ENCODE results near the gene TTLL5.
"Not testable (repeated sequence)": the region's sequence is repeated elsewhere in the genome, so short reads cannot be mapped to it uniquely, and the experiment has no call there.

The TTLL5 gene

DNA sequence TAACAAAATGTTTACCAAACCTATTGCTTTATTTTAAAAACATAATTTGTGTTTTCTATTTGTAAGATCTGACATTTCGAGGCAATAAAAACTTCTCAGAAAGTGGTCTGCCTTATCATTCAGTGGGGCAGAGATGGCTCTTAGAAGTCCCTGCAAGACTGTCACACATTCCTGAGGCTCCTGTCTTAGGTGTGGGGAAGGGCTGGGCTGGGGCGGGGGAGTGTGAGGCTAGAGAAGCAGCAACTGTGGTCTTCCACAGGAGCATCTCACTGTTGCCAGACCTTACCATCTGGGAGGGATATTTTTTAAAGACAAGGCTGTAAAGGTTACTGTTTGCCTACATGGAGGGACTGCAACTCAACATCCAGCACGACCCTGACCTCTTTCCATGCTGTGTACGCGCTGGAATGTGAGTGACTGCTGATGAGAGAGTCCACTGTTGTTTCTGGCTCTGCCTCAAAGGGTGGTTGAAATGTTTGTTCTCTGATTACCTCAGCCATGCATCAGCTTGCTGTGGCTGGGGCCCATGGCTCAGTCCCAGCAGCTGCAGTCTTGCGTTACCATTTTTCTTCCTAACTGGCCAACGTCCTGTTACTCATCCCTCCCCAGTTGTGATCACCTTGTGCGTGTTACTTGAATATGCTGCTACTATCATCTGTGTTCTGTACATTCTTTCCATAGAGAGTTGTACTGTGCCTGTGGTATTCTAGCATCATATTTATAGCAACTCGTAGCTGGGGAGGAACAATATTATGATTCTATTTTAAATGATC is 12.8 kb upstream of the TTLL5 start:
- DNase-seq = peak in 4 of 58 donors; percentile 1 to 11 (median 2)

DNA sequence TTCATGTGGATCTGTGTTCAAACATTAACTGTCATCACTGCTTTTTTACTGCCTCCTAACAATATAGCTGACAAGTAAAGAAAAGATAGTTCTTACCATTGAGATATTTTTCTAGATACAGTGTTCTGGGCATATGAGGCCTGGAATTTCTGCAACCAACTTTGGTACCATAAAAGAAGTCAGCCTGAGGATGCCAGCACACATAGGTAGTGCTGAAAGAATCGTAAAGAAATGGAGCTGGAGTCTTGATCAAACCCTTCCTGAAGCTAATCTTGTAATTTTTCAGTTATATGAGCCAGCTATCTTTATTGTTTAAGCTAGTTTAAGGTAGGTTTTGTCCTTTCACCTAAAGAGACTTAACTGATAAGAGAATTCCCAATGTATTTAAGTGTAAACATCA is 11.7 kb upstream of the TTLL5 start:
- no peak for DNase-seq

DNA sequence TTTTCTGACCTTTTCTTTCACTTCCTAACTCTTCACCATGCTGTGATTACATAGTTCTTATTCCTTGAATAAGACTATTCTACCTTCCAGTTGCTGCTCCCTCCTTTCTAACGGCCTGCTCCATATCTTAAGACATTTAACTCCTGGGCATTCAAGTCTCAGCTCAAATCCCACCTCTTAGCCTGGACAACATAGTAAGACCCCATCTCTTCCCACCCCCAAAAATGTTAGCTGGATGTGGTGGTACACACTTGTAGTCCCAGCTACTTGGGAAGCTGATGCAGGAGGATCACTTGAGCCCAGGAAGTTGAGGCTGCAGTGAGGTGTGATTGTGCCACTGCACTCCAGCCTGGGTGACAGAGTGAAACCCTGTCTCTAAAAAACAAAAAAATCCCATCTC is 11.3 kb upstream of the TTLL5 start:
- DNase-seq = no peak

DNA sequence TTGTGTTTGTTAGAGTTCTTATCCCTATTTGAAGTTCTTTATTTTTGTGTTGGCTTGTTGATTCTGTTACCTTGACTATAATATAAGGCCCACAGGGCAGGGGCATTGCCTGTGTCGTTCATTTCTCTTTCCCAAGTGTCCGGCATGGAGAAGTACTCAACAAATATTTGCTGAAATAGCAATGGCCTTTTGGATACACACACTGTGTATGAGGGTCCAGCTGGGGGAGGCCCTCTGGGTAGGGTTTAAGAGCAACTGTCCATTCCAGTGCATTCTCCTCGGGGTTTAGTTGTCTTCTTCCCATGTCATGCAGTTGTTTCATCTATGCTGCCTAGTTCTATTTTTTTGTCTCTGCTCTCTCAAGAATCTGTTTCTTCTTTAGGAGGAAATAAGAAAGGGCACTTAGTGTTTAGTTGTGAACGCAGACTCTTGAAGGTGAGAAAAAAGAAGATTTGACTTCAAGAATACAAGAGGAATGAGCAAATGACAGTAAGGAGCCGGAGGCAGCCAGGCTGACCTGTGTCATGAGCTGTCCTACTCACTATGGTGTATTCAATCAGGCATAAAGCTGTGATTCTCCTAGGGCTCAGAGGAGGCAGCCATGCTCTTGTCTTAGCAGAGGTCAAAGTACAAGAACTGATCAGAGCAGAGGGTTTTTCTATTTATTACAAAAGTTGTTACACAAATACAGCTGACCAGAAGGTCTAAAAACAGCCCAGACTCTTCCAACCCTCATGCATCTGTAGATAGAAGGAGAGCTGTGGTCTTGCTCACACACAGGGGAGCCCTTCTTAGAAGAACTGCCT is 10.6 kb upstream of the TTLL5 start:
- no peak for DNase-seq

DNA sequence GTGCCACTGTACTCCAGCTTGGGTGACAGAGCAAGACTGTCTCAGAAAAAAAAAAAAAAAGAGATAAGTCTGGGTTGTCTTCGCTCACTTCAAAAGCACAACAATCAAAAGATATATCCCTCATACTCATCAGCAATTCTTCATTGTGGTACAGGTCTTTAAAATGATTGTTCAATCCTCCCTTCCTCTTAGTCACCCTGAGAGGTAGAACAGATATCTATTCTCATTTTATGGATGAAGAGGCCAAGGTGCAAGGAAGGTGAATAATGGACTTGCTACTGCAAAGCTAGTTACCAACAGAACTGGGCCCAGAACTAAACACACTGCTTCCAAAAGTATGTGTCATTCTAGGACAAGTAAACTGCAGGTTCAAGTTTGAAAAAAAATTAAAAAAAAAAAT is 7.5 kb upstream of the TTLL5 start:
- DNase-seq = no peak

DNA sequence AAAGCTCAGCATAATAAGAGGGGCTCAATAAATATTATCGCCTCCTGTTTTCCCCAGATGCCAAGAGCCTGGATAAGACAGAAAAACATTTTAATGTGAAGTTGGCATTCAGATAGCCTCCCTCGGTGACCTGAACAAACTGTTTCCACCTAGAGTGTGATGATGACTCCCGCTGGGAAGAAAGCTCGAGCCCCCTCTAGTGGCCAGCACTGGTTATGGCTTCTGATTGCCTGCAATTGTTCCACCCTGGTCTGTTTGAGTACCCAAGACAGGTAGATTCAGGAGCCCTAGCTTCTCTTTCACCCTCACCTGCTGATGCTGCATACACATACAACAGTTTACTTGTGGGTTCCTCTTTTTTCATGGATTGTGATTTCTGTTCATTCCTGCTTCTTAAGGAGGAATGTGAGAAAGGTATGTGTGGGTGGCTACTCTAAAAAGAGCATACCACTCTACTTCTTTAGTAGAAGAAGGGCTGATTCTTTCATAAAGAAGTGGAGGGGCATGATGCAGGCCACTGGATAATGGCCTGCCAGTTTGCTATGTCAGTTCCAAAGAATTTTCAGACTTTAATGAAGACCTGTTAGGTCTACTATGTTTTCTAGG is 6.8 kb upstream of the TTLL5 start:
- peak in 55 of 58 donors; percentile 4 to 88 (median 54) for DNase-seq

DNA sequence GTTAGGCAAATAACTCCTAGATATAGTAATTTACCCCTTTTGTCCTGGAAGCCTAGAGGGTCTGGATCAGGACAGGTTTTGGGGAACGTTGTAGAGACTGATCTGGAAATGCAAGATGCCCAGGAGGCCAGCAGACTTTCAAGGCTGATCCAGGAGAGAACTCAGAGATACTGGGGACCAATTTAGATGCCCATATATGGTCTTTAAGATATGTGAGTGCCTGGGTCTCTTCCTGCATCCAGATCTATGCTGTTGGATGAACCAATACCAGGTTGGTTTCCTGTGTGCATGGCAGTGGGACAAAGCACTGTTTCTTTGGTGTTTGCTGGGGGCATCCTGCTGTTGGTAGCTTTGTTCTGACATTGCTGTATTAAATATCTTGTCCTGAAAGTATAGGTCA is 5.8 kb upstream of the TTLL5 start:
- no peak for DNase-seq

DNA sequence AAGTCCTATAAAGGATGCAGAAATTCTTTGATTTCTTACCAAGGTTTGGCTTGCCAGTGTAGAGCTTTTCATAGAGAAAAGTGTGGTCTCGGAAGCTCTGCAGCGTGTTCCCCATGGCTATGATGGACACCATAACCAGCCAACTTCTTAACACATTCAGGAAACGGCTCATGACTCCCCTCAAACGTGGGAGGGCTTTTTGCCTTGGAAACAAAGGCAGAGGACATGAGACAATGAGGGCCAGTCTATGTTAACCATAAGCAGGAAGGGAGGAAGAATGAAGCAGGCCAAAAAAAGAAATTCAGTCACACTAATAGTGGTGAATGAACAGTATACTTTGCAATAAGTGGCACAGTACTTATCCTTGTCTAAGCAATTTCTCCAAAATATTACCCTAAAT is 3.7 kb upstream of the TTLL5 start:
- no peak for DNase-seq

DNA sequence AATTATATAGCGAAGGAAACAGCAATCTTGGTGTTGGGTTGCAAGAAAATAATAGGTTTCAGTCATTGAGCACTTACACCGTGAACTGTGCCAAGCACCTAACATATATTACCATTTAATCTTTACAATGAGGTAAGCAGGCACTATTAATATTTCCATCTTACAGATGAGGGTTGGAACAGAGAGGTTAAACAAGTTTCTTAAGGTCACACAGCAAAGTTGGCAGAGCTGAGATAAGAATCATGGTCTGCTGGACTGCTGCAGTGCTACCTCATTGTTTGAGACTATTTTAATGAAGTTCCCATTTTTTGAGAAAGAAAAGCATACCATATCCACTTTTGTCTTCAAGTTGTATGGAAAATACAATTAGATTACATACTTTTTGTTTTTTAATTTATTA is 2.1 kb upstream of the TTLL5 start:
- DNase-seq = no peak

DNA sequence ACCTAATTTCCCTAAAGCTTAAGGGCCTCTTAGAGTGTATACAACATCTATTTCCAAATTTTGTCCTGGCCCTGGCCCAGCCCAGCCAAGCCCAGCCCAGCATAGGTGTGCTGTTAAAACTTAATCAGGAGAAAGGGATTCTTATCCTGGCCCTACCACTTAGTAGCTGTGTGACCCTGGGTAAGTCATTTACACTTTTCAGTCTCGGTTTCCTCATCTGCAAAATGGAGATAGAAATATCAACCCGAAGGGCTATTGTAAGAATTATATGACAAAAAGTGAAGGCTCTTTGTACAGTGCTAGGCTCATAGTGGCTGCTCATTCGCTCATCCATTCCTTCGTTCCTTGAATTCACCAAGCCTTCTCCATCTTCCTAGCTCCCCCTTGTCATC is 812 bp upstream of the TTLL5 start:
- no peak for DNase-seq

DNA sequence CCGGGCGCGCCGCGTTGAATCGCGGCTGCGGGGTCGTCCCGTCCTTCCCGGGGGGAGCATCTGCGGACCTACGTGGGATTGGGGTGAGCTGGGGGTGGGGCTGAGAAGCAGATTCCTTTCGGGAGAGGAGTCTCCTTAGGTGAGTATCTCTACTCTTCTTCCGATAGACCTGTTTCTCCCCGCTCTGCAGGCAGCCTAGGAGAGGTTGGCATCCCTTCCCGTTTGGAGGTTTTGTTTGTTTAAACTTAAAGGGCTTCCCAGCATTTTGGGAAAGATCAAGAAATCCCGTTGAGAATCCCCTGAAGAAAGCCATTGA is 411 bp downstream of the TTLL5 start:
- no peak for DNase-seq

DNA sequence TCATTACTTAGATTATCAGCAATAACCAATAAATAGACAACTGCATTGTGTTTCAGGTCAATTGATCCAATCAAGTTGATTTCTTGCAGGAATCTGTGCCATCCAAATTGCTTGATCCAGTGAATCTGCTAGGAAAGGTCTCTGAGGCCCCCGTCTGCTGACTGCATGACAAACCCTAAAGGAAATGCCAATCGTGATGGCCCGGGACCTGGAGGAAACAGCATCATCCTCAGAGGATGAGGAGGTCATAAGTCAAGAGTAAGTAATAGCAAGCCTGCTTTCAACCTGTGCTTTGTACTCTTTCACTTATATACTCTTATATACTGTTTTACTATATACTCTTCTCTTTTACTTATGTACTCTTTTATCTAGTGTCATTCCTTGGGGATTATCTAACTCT is 1.9 kb downstream of the TTLL5 start:
- DNase-seq = no peak

DNA sequence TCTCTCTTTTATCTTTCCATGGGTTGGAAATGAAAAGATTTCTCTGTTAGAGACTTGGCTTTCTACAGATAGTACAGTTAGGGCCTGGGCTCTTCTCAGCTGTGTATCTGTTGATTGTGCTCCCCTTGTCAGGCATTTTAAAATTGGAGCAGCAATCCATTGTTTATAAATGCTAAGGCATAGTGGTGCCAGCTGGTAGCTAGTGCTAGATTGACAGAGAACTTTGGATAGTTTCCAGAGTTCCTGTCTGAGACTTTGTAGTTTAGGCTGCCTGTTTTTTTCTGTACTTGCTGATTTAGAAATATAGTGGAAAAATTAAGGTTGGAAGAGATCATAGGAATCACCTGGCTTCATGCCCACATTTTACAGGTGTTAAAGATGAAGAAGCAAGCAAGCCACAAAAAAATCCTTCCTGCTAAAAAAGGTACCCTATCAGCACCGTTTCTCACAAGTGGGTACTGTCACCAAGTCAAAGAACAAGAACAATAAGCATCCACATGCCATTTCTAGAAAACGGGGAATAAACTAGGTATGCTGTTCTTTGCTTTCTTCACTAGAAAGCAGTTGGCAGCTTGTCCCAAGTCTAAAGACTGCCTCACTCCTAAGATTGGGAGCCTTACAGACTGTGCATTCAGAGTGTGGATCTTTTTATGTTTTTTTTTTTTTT is 6.2 kb downstream of the TTLL5 start:
- peak in 4 of 58 donors; percentile 1 to 32 (median 7) for DNase-seq

DNA sequence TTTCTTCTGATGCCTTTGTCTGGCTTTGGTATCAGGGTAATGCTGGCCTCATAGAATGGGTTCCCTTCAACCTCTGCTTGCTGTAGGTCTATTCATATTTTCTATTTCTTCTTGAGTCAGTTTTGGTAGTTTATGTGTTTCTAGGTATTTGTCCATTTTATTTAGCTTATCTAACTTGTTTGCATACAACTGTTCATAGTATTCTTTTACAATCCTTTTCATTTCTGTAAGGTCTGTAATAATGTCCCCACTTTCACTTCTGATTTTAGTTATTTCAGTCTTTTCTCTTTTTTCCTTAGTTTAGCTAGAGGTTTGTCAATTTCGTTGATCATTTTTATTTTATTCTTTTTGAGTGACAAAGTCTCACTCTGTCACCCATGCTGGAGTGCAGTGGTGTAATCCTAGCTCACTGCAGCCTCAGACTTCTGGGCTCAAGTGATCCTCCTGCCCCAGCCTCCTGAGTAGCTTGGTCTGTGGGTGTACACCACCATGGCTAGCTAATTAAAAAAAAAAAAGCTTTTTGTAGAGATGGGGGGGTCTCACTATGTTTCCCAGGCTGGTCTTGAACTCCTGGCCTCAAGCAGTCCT is 11.7 kb downstream of the TTLL5 start:
- no peak for DNase-seq

DNA sequence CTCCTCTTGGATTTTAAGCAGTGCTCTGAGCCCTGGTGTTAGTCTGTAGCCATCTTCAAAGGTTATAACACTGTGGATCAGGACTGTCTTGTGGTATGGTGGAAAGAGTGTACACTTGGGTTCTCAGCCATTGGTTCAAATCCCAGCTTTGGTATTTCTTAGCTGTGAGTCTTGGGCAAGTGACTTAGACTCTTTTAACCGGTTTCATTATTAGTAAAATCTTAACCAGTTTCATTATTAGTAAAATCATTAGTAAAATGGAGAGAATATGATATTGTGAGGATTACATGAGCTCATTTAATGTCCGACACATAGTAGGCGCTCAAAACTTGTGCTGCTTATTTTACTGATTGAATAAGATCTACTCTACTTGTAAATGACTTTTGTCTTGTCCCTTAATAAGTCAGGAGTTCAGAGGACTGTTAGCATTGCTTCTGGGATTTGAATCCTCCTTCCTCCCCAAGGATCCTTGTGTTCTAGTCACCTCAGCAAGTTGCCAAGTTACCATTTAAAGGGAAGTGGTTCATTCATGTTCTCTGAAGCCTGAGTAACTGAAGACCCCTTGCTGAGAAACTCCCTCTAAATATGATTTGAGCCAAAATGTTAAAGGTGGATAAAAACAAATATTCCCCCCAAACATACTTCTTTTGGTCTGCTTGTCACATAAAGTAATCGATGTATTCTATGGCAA is 12.4 kb downstream of the TTLL5 start:
- no peak for DNase-seq

DNA sequence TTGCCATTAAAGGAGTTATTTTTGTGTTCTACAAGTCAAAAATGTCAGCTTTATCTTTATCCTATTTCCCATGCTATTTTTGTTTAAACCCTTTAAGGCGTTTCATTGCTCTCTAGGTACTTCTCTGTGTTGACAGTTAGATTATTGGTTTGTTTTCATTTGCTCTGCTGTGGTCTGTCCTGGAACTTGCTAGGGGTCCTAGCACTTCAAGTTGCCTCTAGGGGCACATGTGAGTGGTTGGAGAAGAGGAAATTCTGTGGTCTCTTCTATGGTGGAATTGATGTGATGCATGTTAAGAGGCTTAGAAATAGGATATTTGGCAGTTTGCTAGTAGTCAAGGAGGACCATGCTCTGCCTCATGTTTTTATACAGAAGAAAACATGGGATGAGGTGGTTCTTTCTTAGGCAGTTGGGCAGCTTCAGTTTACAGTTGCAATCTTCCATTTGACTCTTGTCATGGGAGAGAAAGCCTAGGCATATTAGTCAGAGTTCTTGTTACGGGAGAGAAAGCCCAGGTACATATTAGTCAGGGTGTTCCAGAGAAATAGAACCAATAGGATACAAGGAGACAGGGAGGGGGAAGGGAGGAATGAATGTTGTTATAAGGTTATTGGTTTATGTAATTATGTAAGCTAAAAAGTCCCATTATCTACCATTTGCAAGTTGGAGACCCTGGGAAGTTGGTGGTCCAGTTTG is 14.4 kb downstream of the TTLL5 start:
- no peak for DNase-seq

DNA sequence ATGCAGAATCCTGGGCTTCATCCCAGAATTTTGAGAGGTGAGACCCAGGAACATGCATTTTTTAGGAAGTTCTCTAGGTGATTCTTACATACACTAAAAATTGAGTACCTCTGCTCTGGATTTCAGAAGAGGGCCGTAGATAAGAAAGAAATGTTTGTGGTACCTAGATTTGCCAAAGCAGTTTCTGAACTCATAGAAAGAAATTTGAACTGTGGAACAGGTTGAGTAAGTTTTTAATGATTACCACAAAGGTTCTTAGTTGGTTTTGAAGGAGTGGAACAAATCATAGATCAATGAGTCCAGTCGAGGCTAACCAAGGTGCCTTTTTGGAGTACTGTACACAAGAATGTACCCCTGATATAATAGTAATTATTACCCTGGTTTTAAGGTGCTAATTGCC is 24.9 kb downstream of the TTLL5 start:
- DNase-seq = no peak

DNA sequence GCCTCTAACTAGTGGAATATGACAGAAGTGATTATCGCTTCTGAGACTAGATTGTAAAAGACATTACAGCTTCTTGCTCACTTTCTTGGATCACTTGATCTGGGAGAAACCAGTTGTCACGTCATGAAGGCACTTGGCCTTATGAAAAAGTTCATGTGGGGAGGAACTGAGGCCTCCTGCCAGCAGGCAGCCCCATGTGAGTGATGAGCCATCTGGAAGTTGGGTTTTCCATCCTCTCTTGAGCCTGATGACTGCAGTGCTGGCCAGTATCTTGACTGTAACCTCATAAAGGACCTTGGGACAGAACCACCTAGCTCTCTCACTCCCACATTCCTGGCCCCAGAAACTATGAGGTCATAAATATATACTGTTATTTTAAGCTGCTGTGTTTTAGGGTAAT is 28.0 kb downstream of the TTLL5 start:
- no peak for DNase-seq

DNA sequence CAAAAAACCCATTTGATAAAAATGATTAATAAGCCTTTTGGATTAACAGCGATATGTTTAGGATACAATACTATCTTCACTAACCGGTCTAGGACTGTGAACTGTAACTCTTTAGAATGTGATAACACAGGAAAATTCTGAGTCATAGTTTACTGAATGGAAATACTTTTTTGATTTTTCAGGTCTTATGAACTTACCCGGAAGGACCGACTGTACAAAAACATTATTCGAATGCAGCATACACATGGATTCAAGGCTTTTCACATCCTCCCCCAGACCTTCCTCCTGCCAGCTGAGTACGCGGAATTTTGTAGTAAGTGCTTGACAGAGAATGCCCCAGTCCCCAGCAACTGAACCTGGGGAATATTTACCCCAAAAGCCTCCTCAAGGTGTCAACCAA is 29.0 kb downstream of the TTLL5 start:
- DNase-seq = no peak

DNA sequence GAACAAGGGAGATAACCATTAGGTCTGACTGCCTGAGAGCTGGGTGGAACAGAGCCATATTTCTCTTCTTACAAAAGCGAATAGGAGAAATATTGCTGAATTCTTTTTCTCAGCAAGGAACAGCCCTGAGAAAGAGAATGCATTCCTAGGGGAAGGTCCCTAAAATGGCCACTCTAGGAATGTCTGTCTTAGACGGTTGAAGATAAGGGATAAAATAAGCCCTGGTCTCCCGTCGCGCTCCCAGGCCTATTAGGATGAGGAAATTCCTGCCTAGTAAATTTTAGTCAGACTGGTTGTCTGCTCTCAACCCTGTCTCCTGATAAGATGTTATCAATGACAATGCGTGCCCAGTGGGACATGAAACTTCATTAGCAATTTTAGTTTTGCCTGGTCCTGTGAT is 34.0 kb downstream of the TTLL5 start:
- not testable (repeated sequence) for DNase-seq
